DOHH2 (cell line): Measurements from ENCODE around the gene EDAR.

Experiments used
- EZH2phosphoT487 ChIP-seq: fragments of 200-600 bp; sonication (generic); IDR thresholded peaks from 2 replicates; pipeline ENCODE4 v1.6.1; 2017; ENCODE audit warnings: borderline replicate concordance, mild to moderate bottlenecking, antibody characterized with exemption, low read length, moderate library complexity, mixed read lengths
- TF ChIP-seq, protein P1 (sequence below): fragments of 200-600 bp; sonication (generic); IDR thresholded peaks from one replicate; pipeline ENCODE4 v1.5.1; 2014; ENCODE audit warnings: antibody characterized with exemption, mild to moderate bottlenecking, low read depth, low read length; ENCODE audit not compliant: poor library complexity, severe bottlenecking

DNA sequence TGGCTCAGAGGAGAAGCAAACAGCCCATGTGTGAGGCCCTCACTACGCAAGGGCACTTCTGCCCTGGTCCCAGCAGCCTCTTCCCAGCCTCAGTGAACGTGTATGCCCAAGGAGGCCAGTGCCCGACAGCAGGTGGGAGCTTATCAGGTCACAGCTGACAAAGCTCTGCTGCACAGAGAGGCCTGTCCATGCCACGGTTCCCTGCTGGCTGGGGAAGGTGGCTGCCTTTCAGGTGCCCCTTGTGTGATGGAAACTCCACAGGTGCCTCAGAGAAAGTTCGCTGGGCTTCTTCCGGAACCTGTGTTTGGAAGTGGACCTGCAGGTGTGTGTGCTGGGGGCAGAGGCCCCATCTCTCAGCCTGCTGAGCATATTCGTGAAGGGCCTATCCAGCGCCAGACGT, 47.3 kb downstream of the EDAR start:
- no peak for TF ChIP-seq EZH2phosphoT487
- TF ChIP-seq, protein P1, sequence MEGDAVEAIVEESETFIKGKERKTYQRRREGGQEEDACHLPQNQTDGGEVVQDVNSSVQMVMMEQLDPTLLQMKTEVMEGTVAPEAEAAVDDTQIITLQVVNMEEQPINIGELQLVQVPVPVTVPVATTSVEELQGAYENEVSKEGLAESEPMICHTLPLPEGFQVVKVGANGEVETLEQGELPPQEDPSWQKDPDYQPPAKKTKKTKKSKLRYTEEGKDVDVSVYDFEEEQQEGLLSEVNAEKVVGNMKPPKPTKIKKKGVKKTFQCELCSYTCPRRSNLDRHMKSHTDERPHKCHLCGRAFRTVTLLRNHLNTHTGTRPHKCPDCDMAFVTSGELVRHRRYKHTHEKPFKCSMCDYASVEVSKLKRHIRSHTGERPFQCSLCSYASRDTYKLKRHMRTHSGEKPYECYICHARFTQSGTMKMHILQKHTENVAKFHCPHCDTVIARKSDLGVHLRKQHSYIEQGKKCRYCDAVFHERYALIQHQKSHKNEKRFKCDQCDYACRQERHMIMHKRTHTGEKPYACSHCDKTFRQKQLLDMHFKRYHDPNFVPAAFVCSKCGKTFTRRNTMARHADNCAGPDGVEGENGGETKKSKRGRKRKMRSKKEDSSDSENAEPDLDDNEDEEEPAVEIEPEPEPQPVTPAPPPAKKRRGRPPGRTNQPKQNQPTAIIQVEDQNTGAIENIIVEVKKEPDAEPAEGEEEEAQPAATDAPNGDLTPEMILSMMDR: no peak
